Astrocyte of the cerebellum (primary cell): ENCODE data around the gene MAP6.

Source experiments
- DNase-seq: peaks from one replicate; pipeline ENCODE4 v3.0.0-alpha.2; 2011; ENCODE audit warnings: low read depth
- H3K4me3 ChIP-seq: 2 replicates; pipeline ENCODE4 v1.5.1; 2011; ENCODE audit warnings: mild to moderate bottlenecking, low read depth, low read length, moderate library complexity
- CTCF ChIP-seq: IDR thresholded peaks from 2 replicates; pipeline ENCODE4 v1.5.1; 2012; ENCODE audit warnings: low read length, low read depth, moderate library complexity, mild to moderate bottlenecking; ENCODE audit errors: missing control alignments
- in situ Hi-C: cut with HindIII; loops from 2 replicates; pipeline ENCODE4 v1.10.0; 2017; ENCODE audit warnings: low sequenced_read_pairs

The MAP6 gene

DNA sequence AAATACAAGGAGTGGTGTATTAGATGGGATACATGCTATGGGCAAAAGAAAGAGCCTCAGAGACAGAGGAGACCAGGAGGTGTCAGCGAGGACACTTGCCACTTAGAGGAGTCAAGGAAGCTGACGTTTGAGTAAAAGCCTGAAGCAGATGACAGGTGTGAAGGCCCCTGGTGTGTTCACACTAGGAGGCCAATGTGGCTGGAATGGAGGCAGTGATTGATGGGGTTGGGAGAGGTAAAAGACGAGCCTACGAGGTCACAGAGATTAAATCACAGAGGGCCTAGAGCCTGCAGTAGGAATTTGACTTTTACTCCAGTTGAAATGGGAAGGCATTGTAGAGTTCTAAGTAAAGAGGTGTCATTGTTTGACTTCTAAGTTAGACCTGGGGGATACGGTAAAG, 131.1 kb downstream of the MAP6 start:
- TF ChIP-seq CTCF, result no peak
- in situ Hi-C loops, result no loop called here
- no peak for DNase-seq
- H3K4me3 ChIP-seq, result no peak overlapping the region
